BLaER1 treated with 17β-estradiol and CSF1 and Interleukin-3, amounts not matched to agents 10 nM and 100 nM (cell line): ENCODE data around the gene LRRK2.

Source experiments
- H3K27ac ChIP-seq, 11 experiments: shearing (Covaris generic); formaldehyde crosslinking; 2 replicates each; pipeline ENCODE4 v1.8.1; 2022
- H3K27me3 ChIP-seq, 11 experiments: shearing (Covaris generic); formaldehyde crosslinking; 2 replicates each; pipeline ENCODE4 v1.8.1; 2022
- H3K36me3 ChIP-seq, 11 experiments: shearing (Covaris generic); formaldehyde crosslinking; 2 replicates each; pipeline ENCODE4 v1.8.1; 2022
- H3K4me1 ChIP-seq, 10 experiments: shearing (Covaris generic); formaldehyde crosslinking; 2 replicates each; pipeline ENCODE4 v1.8.1; 2022
- H3K4me2 ChIP-seq, 11 experiments: shearing (Covaris generic); formaldehyde crosslinking; 2 replicates each; pipeline ENCODE4 v1.8.1; 2022
- H3K4me3 ChIP-seq, 10 experiments: shearing (Covaris generic); formaldehyde crosslinking; 2 replicates each; pipeline ENCODE4 v1.8.1; 2022
- H3K9ac ChIP-seq, 11 experiments: shearing (Covaris generic); formaldehyde crosslinking; 2 replicates each; pipeline ENCODE4 v1.8.1; 2022
- H3K9me3 ChIP-seq, 11 experiments: shearing (Covaris generic); formaldehyde crosslinking; replicated peaks in 1 of 11; 2 replicates each; pipeline ENCODE4 v1.8.1; 2022
- H4K20me1 ChIP-seq, 11 experiments: shearing (Covaris generic); formaldehyde crosslinking; 2 replicates each; pipeline ENCODE4 v1.8.1; 2022
- Cebpa-rat ChIP-seq, 11 experiments: shearing (Covaris generic); IDR thresholded peaks; 2 replicates each; pipeline ENCODE4 v1.8.1; 2022

LRRK2 gene

DNA sequence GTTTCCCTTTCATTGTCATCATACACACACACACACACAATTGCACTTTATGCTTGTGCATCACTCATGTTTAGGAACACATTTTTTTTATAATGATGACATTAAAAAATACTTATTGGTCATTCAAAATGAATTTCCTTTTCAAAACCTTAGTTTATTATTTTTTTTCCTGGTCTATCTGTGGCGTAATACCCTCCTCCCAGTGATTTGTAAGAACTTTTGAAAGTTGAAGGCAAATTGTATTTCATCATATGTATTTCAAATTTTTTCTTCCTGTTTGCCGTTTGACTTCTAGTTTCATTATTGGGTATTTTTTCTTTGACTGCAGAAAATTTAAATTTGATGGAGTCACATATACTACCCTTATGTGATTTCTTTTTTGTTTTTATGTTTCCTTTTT lies 2.5 kb upstream of the LRRK2 start:
- H4K20me1 ChIP-seq, result no peaks in the 10 kb centered on the region
- peak overlapping the region in 3 of 11 experiments; percentile 62 to 97 (median 91); a peak in 4 of 22 replicates for H3K4me2 ChIP-seq
- peaks cover 0 to 8% (median 0%) of the 10 kb centered on the region in 11 experiments; a peak in 1 of 22 replicates for H3K27me3 ChIP-seq
- peaks cover 36 to 59% (median 41%) of the 10 kb centered on the region in 10 experiments for H3K4me1 ChIP-seq
- TF ChIP-seq Cebpa-rat (IDR thresholded peaks at IDR 0.05), result 0 out of 22 replicates have a peak, but pooled peaks of 1 of the 11 experiments have one; percentile 19
- H3K36me3 ChIP-seq, result no peaks in the 10 kb centered on the region
- H3K9me3 ChIP-seq, result peaks cover 0 to 7% (median 0%) of the 10 kb centered on the region in 11 experiments; a peak in 1 of 22 replicates
- no peak overlapping the region for H3K9ac ChIP-seq
- no peak overlapping the region for H3K4me3 ChIP-seq
- H3K27ac ChIP-seq, result peak overlapping the region in 4 of 11 experiments; percentile 1 to 35 (median 18); a peak in 3 of 22 replicates

GRCh38 chr12:40223646-40224045 lies 1.2 kb upstream of the LRRK2 start:
- H3K4me1 ChIP-seq, result peaks cover 38 to 62% (median 45%) of the 10 kb centered on the region in 10 experiments
- H3K4me2 ChIP-seq, result peak overlapping the region; percentile 85 to 97 (median 92)
- H3K27ac ChIP-seq, result peak overlapping the region in 10 of 11 experiments; percentile 83 to 96 (median 92); a peak in 16 of 22 replicates
- TF ChIP-seq Cebpa-rat (IDR thresholded peaks at IDR 0.05), result no peak
- no peaks in the 10 kb centered on the region for H4K20me1 ChIP-seq
- H3K9ac ChIP-seq, result peak overlapping the region in 8 of 11 experiments; percentile 82 to 91 (median 90); a peak in 15 of 22 replicates
- H3K27me3 ChIP-seq, result peaks cover 0 to 11% (median 0%) of the 10 kb centered on the region in 11 experiments; a peak in 1 of 22 replicates
- H3K9me3 ChIP-seq, result peaks cover 0 to 11% (median 0%) of the 10 kb centered on the region in 11 experiments; a peak in 4 of 22 replicates
- H3K36me3 ChIP-seq, result no peaks in the 10 kb centered on the region
- peak overlapping the region in 6 of 10 experiments; percentile 56 to 74 (median 66); a peak in 8 of 20 replicates for H3K4me3 ChIP-seq

GRCh38 chr12:40225337-40225983 lies 663 bp downstream of the LRRK2 start:
- Histone ChIP-seq H4K20me1 (no peaks in the 10 kb centered on the region), H3K9ac (peak overlapping the region; percentile 79 to 94 (median 90); a peak in 20 of 22 replicates), H3K27me3 (peaks cover 0 to 13% (median 0%) of the 10 kb centered on the region in 11 experiments; a peak in 1 of 22 replicates), H3K27ac (peak overlapping the region; percentile 83 to 96 (median 93)), H3K36me3 (no peaks in the 10 kb centered on the region), H3K4me1 (peaks cover 38 to 62% (median 48%) of the 10 kb centered on the region in 10 experiments), H3K4me3 (peak overlapping the region; percentile 56 to 74 (median 66)), H3K9me3 (peaks cover 0 to 11% (median 0%) of the 10 kb centered on the region in 11 experiments; a peak in 4 of 22 replicates), H3K4me2 (peak overlapping the region; percentile 85 to 97 (median 92))
- TF ChIP-seq Cebpa-rat (IDR thresholded peaks at IDR 0.05), result peak in 3 of 11 experiments; percentile 33 to 52 (median 33); a peak in 4 of 22 replicates

- peak overlapping the region in 1 of 11 experiments; percentile 37; a peak in 2 of 22 replicates for H3K9ac ChIP-seq
- peak in 1 of 11 experiments; percentile 1; a peak in 1 of 22 replicates for TF ChIP-seq Cebpa-rat (IDR thresholded peaks at IDR 0.05)
- peak overlapping the region; percentile 85 to 97 (median 92) for H3K4me2 ChIP-seq
- H3K4me1 ChIP-seq, result peaks cover 38 to 61% (median 48%) of the 10 kb centered on the region in 10 experiments
- peaks cover 0 to 13% (median 0%) of the 10 kb centered on the region in 11 experiments; a peak in 1 of 22 replicates for H3K27me3 ChIP-seq
- peak overlapping the region in 4 of 10 experiments; percentile 56 to 74 (median 66); a peak in 8 of 20 replicates for H3K4me3 ChIP-seq
- H3K9me3 ChIP-seq, result peaks cover 0 to 8% (median 0%) of the 10 kb centered on the region in 11 experiments; a peak in 4 of 22 replicates
- H3K36me3 ChIP-seq, result no peaks in the 10 kb centered on the region
- H4K20me1 ChIP-seq, result no peaks in the 10 kb centered on the region
- peak overlapping the region in 9 of 11 experiments; percentile 18 to 96 (median 54); a peak in 17 of 22 replicates for H3K27ac ChIP-seq
These were observed 1.3 kb downstream of the LRRK2 start for GRCh38 chr12:40225984-40226602.

- peak overlapping the region in 10 of 11 experiments; percentile 12 to 91 (median 39); a peak in 18 of 22 replicates for H3K27ac ChIP-seq
- peak overlapping the region in 3 of 10 experiments; percentile 40 to 63 (median 56); a peak in 6 of 20 replicates for H3K4me3 ChIP-seq
- peak overlapping the region; percentile 85 to 97 (median 92) for H3K4me2 ChIP-seq
- H3K4me1 ChIP-seq, result peaks cover 39 to 55% (median 46%) of the 10 kb centered on the region in 10 experiments
- H3K36me3 ChIP-seq, result no peaks in the 10 kb centered on the region
- H3K27me3 ChIP-seq, result peaks cover 0 to 13% (median 0%) of the 10 kb centered on the region in 11 experiments; a peak in 1 of 22 replicates
- peak overlapping the region in 2 of 11 experiments; percentile 12 to 37; a peak in 3 of 22 replicates for H3K9ac ChIP-seq
- no peaks in the 10 kb centered on the region for H4K20me1 ChIP-seq
- TF ChIP-seq Cebpa-rat (IDR thresholded peaks at IDR 0.05), result no peak
- peaks cover 0 to 8% (median 0%) of the 10 kb centered on the region in 11 experiments; a peak in 3 of 22 replicates for H3K9me3 ChIP-seq
These were observed 1.9 kb downstream of the LRRK2 start for GRCh38 chr12:40226705-40227104.

DNA sequence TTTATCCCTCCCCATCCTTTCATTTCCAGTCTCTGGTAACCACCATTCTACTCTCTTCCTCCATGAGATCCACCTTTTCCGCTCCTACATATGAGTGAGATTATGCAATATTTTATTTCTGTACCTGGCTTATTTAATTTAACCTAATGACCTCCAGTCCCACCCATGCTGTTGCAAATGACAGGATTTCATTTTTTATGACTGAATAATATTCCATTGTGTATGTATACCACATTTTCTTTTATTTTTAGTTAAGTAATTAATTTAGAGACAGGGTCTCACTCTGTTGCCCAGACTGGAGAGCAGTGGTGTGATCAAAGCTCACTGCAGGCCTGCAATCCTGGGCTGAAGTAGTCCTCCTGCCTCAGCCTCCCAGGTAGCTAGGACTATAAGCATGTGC lies 2.6 kb downstream of the LRRK2 start:
- Histone ChIP-seq H3K27ac (0 out of 22 replicates have a peak overlapping the region, but pooled peaks of 1 of the 11 experiments have one; percentile 66), H3K9me3 (peaks cover 0 to 8% (median 0%) of the 10 kb centered on the region in 11 experiments; a peak in 3 of 22 replicates), H3K4me3 (peak overlapping the region in 1 of 10 experiments; percentile 63; a peak in 1 of 20 replicates), H3K4me2 (peak overlapping the region; percentile 85 to 97 (median 92); a peak in 18 of 22 replicates), H4K20me1 (no peaks in the 10 kb centered on the region), H3K36me3 (no peaks in the 10 kb centered on the region), H3K9ac (no peak overlapping the region), H3K27me3 (peaks cover 0 to 13% (median 0%) of the 10 kb centered on the region in 11 experiments; a peak in 1 of 22 replicates), H3K4me1 (peaks cover 43 to 57% (median 50%) of the 10 kb centered on the region in 10 experiments)
- no peak for TF ChIP-seq Cebpa-rat (IDR thresholded peaks at IDR 0.05)

DNA sequence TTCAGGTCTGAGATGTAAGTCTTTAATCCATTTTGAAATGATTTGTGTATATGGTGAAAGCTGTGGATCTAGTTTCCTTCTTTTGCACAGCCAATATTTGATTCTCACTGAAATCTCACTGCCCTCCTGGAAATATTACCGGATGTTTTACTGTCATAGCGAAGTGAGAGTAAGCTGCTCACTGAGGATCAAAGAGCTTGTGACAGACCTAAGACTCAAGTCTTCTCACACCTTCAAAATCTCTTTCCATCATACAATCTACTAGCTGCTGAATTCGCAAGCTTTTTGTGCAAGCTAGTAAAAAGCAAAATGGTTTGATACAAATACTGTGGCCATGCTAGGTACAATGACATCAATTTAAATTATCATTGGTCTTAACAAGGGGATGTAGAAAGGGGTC lies 3.9 kb downstream of the LRRK2 start:
- no peak overlapping the region for H3K9ac ChIP-seq
- no peak overlapping the region for H3K4me2 ChIP-seq
- H3K4me1 ChIP-seq, result peaks cover 35 to 63% (median 54%) of the 10 kb centered on the region in 10 experiments

More for the DNA sequence above, 3.9 kb downstream of the LRRK2 start:
- TF ChIP-seq Cebpa-rat (IDR thresholded peaks at IDR 0.05), result no peak
- H3K27ac ChIP-seq, result no peak overlapping the region
- no peaks in the 10 kb centered on the region for H3K36me3 ChIP-seq
- peaks cover 0 to 19% (median 0%) of the 10 kb centered on the region in 11 experiments; a peak in 1 of 22 replicates for H3K27me3 ChIP-seq
- peaks cover 0 to 8% (median 0%) of the 10 kb centered on the region in 11 experiments; a peak in 3 of 22 replicates for H3K9me3 ChIP-seq
- H3K4me3 ChIP-seq, result no peak overlapping the region
- no peaks in the 10 kb centered on the region for H4K20me1 ChIP-seq
